Naive B cell (primary cell): Measurements from ENCODE around the gene DUOX1. TPM values are rescaled to one million over a fixed set of nuclear protein-coding genes. Genes with fewer than 3 reads are reported as not detected.
"Not testable (repeated sequence)": the region's sequence is repeated elsewhere in the genome, so short reads cannot be mapped to it uniquely, and the experiment has no call there.

Source experiments
- ATAC-seq, 2 donors: fragments of 150-1000 bp; cut with Tn5 transposase; 2 replicates each; pipeline ENCODE4 v1.10.0; 2021; ENCODE audit warnings: low read depth in 2 of 2, mild to moderate bottlenecking in 2 of 2, moderate library complexity in 2 of 2
- DNase-seq: peaks from one replicate; pipeline ENCODE4 v3.0.0; 2022
- H3K27ac Mint-ChIP-seq, 6 donors: one replicate each; pipeline ENCODE4 v1.8.0; 2020 to 2022; ENCODE audit warnings: mild to moderate bottlenecking in 6 of 6, mixed read lengths in 6 of 6, moderate library complexity in 5 of 6, inconsistent platforms in 2 of 6
- H3K27me3 Mint-ChIP-seq, 3 donors: one replicate each; pipeline ENCODE4 v1.8.0; 2021 to 2022; ENCODE audit warnings: mixed read lengths in 3 of 3, mild to moderate bottlenecking in 1 of 3
- H3K36me3 Mint-ChIP-seq, 2 donors: one replicate each; pipeline ENCODE4 v1.8.0; 2020 to 2022; ENCODE audit warnings: mixed read lengths in 2 of 2, inconsistent platforms in 1 of 2, mild to moderate bottlenecking in 1 of 2
- H3K4me1 Mint-ChIP-seq, 3 donors: one replicate each; pipeline ENCODE4 v1.8.0; 2020 to 2022; ENCODE audit warnings: mixed read lengths in 3 of 3, inconsistent platforms in 1 of 3, mild to moderate bottlenecking in 1 of 3, moderate library complexity in 1 of 3
- H3K4me3 Mint-ChIP-seq, 8 donors: one replicate each; pipeline ENCODE4 v1.8.0; 2020 to 2022; ENCODE audit warnings: mild to moderate bottlenecking in 8 of 8, mixed read lengths in 8 of 8, moderate library complexity in 8 of 8, inconsistent platforms in 2 of 8
- H3K9me3 Mint-ChIP-seq, 7 donors: one replicate each; pipeline ENCODE4 v1.8.0; 2020 to 2022; ENCODE audit warnings: mixed read lengths in 7 of 7, mild to moderate bottlenecking in 5 of 7, inconsistent platforms in 2 of 7, moderate library complexity in 1 of 7
- polyA plus RNA-seq, 6 donors: library from polyadenylated mRNA; unstranded; fragments of 300-500 nt; fragmentation: Illumina TruSeq; gene quantifications; one replicate each; pipeline ENCODE4 v1.2.3, GENCODE V29; 2021; ENCODE audit warnings: low read depth in 6 of 6

Gene DUOX1
- polyA plus RNA-seq, 6 donors from 2014 or later, result 0.29 to 4.2 (median 1.3) TPM

DNA sequence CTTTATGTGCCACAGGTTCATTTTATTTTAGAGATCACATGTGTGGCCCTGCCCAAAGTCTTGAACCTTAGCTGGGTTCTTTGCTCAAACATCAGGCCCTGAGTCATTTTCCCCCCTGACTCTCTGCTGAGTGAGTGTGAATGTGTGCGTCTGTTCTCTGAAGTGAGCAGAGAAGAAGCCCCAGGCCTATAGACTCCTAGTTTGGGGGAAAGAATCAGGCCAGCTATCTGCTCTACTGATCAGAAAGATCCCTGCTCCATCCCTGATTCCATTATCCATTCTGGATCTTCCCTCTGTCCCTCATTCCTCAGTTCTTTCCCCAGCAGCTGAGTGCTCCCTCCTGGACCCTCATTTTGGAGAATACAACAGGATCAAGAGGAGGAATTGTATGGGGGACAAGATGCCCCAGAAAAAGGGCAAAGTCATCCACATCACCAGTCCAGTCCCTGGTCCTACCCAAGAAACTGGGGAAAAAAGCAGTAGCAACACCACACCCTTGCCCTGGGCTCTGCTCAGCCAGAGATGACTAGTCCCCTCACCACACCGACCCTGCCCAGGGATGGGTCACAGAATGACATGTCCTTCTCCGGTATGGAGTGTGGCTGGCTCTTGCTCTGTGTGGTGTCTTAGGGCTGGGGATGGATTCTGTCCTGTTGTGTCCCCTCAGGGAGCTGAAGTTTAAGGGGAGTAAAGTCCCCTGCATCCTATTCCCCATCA lies 3.2 kb downstream of the DUOX1 start:
- no peak for ATAC-seq
- DNase-seq, result no peak
- Mint-ChIP-seq H3K4me1 (peaks cover 17 to 31% (median 20%) of the 10 kb centered on the region in 3 donors), H3K4me3 (peak overlapping the region in 1 of 8 donors; percentile 35), H3K27me3 (peaks cover 53 to 83% (median 77%) of the 10 kb centered on the region in 3 donors), H3K36me3 (peaks cover 0 to 13% of the 10 kb centered on the region in 2 donors), H3K9me3 (peaks cover 0 to 2% (median 0%) of the 10 kb centered on the region in 7 donors), H3K27ac (peak overlapping the region in 1 of 6 donors; percentile 86)

DNA sequence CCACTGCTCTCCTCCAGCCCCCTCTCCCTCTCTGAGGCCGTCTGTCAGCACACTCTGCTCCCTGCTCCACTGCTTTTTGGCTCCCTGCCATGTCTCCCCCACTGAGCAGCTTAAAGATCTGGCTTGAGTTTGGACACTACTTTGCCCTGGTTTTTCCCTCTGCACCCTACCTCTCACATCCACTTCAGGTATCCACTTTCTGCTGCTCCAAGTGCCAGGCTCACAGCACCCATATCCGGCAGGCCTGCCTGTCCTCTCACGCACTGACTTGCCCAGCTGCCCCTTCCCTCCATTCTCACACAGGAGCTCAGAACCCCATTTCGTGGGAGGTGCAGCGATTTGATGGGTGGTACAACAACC lies 3.7 kb downstream of the DUOX1 start:
- peaks cover 0 to 2% (median 0%) of the 10 kb centered on the region in 7 donors for H3K9me3 Mint-ChIP-seq
- peaks cover 52 to 83% (median 77%) of the 10 kb centered on the region in 3 donors for H3K27me3 Mint-ChIP-seq
- ATAC-seq, result no peak
- peaks cover 17 to 29% (median 20%) of the 10 kb centered on the region in 3 donors for H3K4me1 Mint-ChIP-seq
- H3K27ac Mint-ChIP-seq, result no peak overlapping the region
- H3K36me3 Mint-ChIP-seq, result peaks cover 0 to 13% of the 10 kb centered on the region in 2 donors
- DNase-seq, result no peak
- H3K4me3 Mint-ChIP-seq, result peak overlapping the region in 1 of 8 donors; percentile 47

DNA sequence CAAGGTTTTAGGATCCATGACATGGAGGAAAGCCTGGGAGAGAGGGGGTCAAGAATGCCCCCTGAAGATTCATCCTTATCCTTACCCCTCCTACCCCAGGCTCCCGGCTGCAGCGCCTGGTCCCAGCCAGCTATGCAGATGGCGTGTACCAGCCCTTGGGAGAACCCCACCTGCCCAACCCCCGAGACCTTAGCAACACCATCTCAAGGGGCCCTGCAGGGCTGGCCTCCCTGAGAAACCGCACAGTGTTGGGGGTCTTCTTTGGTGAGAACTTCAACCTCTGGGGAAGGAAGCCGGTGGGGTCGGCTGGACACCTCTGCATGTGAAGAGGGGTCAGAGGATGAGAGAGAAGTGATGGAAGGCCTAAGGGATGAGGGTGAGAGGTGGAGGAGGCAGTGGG lies 4.3 kb downstream of the DUOX1 start:
- Mint-ChIP-seq H3K36me3 (peaks cover 0 to 13% of the 10 kb centered on the region in 2 donors), H3K27ac (peak overlapping the region in 1 of 6 donors; percentile 73), H3K27me3 (peaks cover 51 to 82% (median 73%) of the 10 kb centered on the region in 3 donors), H3K4me3 (peak overlapping the region in 3 of 8 donors; percentile 64 to 80 (median 77)), H3K9me3 (peaks cover 0 to 2% (median 0%) of the 10 kb centered on the region in 7 donors), H3K4me1 (peaks cover 17 to 25% (median 20%) of the 10 kb centered on the region in 3 donors)
- ATAC-seq (no peak), DNase-seq (no peak)

DNA sequence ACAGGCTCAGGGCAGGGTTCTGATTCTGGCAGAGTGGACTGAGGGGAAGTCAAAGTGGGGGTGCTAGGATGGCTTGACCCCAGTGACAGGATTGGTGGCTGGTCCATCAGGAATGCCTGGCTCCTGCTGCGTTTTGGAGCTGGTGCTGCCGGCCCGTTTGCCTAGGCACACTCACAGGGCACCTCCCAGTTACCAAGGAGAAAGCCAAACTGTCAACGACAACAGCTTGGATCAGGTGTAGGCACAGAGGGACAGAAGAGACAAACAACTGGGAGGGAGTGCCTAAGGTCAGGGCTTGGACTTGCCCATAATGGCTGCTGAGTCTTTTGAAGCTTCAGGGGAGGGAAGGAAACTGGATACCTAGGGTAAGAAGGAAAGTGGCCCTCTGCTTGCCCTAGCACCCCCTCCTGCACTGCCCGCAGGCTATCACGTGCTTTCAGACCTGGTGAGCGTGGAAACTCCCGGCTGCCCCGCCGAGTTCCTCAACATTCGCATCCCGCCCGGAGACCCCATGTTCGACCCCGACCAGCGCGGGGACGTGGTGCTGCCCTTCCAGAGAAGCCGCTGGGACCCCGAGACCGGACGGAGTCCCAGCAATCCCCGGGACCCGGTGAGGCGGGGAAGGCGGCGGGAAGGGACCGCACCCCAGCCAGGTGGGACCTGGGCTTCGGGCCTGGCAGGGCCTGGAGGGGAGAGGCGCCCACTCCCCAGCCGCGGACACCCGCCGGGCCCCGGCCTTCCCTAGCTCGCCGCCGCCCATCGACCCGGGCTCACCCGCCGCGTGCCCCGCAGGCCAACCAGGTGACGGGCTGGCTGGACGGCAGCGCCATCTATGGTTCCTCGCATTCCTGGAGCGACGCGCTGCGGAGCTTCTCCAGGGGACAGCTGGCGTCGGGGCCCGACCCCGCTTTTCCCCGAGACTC lies 5.1 kb downstream of the DUOX1 start:
- Mint-ChIP-seq H3K4me1 (peaks cover 17 to 23% (median 20%) of the 10 kb centered on the region in 3 donors), H3K36me3 (peaks cover 0 to 13% of the 10 kb centered on the region in 2 donors), H3K27ac (peak overlapping the region in 1 of 6 donors; percentile 72), H3K27me3 (peaks cover 51 to 79% (median 71%) of the 10 kb centered on the region in 3 donors), H3K4me3 (peak overlapping the region; percentile 46 to 90 (median 76)), H3K9me3 (peaks cover 0 to 2% (median 0%) of the 10 kb centered on the region in 7 donors)
- DNase-seq, result no peak
- ATAC-seq, result peak; percentile 66 to 69

DNA sequence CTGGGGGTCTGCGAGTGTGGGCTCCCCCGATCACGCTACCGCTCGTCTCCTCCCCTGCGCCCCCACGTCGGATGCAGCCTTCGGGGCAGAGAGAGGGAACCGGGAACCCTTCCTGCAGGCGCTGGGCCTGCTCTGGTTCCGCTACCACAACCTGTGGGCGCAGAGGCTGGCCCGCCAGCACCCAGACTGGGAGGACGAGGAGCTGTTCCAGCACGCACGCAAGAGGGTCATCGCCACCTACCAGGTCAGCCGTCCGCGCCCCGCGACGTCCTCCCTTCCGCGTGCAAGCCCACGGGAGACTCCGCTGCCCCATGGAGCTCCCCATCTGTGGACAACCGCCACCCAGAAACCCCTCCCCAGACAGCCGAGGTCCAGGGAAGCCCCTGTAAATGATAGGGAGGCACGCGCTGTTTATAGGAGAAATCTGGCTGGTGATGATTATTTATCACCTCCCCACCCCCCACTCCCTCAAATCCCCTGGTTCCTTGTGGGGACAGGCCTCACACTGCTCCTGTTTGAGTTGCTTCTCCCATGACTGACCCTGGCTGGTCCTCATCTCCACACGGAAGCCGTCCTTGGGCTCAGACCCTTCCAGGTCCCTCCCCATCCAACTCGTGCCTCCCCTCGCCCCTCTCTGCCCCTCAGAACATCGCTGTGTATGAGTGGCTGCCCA lies 6.0 kb downstream of the DUOX1 start:
- DNase-seq, H3K9me3 Mint-ChIP-seq: not testable (repeated sequence)
- ATAC-seq, result peak in 1 of 2 donors; percentile 29
- H3K36me3 Mint-ChIP-seq, result peaks cover 0 to 13% of the 10 kb centered on the region in 2 donors
- H3K4me3 Mint-ChIP-seq, result peak overlapping the region in 7 of 8 donors; percentile 25 to 90 (median 68)
- H3K27ac Mint-ChIP-seq, result peak overlapping the region in 2 of 6 donors; percentile 50 to 54
- H3K27me3 Mint-ChIP-seq, result peaks cover 45 to 70% (median 63%) of the 10 kb centered on the region in 3 donors
- peaks cover 16 to 17% (median 17%) of the 10 kb centered on the region in 3 donors for H3K4me1 Mint-ChIP-seq

DNA sequence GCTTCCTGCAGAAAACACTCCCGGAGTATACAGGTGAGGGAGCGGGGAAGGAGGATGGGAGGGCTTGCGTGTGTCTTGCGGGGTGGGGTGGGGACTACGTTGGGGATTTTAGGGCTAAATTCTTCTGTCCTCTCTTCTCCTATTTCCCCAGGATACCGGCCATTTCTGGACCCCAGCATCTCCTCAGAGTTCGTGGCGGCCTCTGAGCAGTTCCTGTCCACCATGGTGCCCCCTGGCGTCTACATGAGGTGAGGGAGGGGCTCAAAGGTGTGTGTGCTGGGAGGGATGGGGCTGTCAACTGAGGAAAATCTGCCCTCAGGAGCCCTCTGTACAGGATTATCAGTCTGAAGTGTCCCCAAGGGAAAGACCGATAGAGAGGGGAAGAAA lies 6.6 kb downstream of the DUOX1 start:
- Mint-ChIP-seq H3K4me3 (peak overlapping the region; percentile 25 to 90 (median 67)), H3K36me3 (peaks cover 0 to 13% of the 10 kb centered on the region in 2 donors), H3K4me1 (peaks cover 16 to 17% (median 17%) of the 10 kb centered on the region in 3 donors), H3K27me3 (peaks cover 41 to 64% (median 61%) of the 10 kb centered on the region in 3 donors), H3K9me3 (peaks cover 0 to 2% (median 0%) of the 10 kb centered on the region in 7 donors), H3K27ac (peak overlapping the region in 1 of 6 donors; percentile 50)
- DNase-seq, result no peak
- peak in 1 of 2 donors; percentile 38 for ATAC-seq

DNA sequence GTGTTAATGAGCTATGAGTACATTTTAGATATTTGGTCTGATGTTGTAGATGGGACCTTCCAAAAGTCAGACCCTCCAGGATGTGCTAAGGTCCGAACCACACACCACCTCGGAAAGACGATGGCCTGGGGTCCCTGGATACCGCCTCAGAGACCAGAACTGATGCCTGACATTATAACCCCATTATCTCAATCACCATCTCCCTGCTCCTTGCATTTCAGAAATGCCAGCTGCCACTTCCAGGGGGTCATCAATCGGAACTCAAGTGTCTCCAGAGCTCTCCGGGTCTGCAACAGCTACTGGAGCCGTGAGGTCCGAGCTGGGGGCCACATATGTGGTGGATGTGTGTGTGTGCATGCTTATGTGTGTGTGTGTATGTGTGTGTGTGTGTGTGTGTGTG lies 7.9 kb downstream of the DUOX1 start:
- H3K4me3 Mint-ChIP-seq, result peak overlapping the region in 1 of 8 donors; percentile 16
- no peak overlapping the region for H3K27ac Mint-ChIP-seq
- peaks cover 16 to 17% (median 17%) of the 10 kb centered on the region in 3 donors for H3K4me1 Mint-ChIP-seq
- H3K36me3 Mint-ChIP-seq, result peaks cover 0 to 13% of the 10 kb centered on the region in 2 donors
- ATAC-seq (no peak), DNase-seq (no peak)
- H3K27me3 Mint-ChIP-seq, result peaks cover 30 to 61% (median 52%) of the 10 kb centered on the region in 3 donors
- peaks cover 0 to 2% (median 0%) of the 10 kb centered on the region in 7 donors for H3K9me3 Mint-ChIP-seq

DNA sequence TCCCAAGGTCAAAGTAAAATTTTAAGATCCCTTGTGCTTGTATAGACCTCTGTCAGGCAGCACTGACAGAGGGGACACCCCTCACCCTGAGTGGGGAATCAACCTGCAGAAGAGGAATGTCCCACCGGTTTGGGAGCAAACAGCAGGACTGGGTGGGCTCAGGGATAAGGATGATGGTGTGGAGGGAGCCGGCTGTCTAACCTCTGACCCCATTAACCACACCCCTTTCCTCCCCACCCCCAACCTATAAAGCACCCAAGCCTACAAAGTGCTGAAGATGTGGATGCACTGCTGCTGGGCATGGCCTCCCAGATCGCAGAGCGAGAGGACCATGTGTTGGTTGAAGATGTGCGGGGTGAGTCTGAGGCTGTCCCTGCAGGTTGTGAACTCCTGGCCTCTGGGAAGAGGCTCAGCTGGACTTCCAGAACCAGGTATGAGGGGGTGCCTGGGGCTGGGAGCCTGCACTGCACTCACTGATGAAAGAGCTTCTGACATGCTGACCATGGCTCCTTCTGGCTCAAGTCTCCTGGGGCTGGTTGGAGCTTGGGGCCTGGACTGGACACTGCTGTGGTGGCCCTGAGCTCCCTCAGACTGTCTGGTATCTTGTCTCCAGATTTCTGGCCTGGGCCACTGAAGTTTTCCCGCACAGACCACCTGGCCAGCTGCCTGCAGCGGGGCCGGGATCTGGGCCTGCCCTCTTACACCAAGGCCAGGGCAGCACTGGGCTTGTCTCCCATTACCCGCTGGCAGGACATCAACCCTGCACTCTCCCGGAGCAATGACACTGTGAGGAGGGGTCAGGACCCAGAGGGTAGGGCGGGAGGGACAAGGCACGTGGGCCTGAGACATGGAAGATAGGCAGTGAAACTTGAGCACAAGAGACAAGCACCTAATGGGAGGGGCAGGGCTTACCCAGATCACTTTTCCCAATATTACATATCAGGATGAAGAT lies 9.3 kb downstream of the DUOX1 start:
- H3K4me1 Mint-ChIP-seq, result peaks cover 15 to 16% (median 15%) of the 10 kb centered on the region in 3 donors
- H3K9me3 Mint-ChIP-seq, result peaks cover 0 to 2% (median 0%) of the 10 kb centered on the region in 7 donors
- H3K4me3 Mint-ChIP-seq, result no peak overlapping the region
- no peak overlapping the region for H3K27ac Mint-ChIP-seq
- H3K36me3 Mint-ChIP-seq, result peaks cover 0 to 9% of the 10 kb centered on the region in 2 donors
- no peak for DNase-seq
- peaks cover 19 to 51% (median 39%) of the 10 kb centered on the region in 3 donors for H3K27me3 Mint-ChIP-seq
- ATAC-seq, result no peak

DNA sequence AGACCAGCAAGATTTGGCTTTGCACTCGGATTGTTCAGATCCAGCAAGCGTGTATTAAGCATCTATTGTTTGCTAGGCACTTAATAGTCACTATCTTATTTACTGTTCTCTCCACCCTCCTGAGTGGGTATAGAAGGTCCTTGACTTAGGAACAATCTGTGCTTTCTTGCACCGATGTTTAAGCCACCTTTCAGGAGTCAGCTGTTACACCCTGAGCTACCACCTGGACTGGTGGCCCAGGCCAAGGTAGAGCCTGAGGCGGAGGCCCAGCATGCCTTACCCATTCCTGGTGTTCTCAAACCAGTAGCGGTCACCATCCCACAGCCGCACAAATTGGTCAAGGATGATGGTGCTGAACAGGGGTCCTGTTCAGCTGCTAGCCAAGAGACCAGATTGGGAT lies 10.0 kb downstream of the DUOX1 start:
- Mint-ChIP-seq H3K4me3 (no peak overlapping the region), H3K27ac (no peak overlapping the region)

DNA sequence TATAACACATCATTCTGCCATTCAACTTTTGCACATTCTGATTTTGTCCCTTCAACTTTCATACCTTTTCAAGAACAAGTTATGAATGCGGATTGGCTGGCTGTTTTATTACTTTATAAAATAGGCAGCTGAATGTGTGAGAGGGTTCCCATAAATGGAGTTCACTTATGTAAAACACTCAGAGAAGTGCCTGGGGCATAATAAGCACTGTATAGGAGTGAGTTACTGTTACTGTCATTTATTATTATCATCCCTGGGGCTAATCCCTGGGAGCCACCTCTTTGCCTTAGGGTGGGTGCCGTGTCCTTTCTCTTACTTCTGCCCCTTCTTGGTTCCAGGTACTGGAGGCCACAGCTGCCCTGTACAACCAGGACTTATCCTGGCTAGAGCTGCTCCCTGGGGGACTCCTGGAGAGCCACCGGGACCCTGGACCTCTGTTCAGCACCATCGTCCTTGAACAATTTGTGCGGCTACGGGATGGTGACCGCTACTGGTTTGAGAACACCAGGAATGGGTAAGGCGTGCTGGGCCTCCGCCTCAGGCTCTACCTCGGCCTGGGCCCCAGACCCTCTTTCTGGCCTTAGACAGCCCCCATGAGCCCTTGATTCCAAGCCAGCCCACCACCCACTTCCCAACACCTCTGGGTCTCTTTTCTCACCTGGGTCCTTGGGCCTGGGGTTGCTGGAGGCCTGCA lies 10.9 kb downstream of the DUOX1 start:
- ATAC-seq (no peak), DNase-seq (no peak)
- H3K9me3 Mint-ChIP-seq, result peaks cover 0 to 2% (median 0%) of the 10 kb centered on the region in 7 donors
- no peak overlapping the region for H3K27ac Mint-ChIP-seq
- H3K4me1 Mint-ChIP-seq, result peaks cover 7 to 8% (median 8%) of the 10 kb centered on the region in 3 donors
- H3K4me3 Mint-ChIP-seq, result no peak overlapping the region
- H3K36me3 Mint-ChIP-seq, result no peaks in the 10 kb centered on the region
- H3K27me3 Mint-ChIP-seq, result peaks cover 13 to 41% (median 28%) of the 10 kb centered on the region in 3 donors

More for the DNA sequence above, 10.0 kb downstream of the DUOX1 start:
- ATAC-seq, result no peak
- H3K27me3 Mint-ChIP-seq, result peaks cover 15 to 45% (median 32%) of the 10 kb centered on the region in 3 donors
- peaks cover 0 to 2% of the 10 kb centered on the region in 2 donors for H3K36me3 Mint-ChIP-seq
- H3K9me3 Mint-ChIP-seq, result peaks cover 0 to 2% (median 0%) of the 10 kb centered on the region in 7 donors
- no peak for DNase-seq
- H3K4me1 Mint-ChIP-seq, result peaks cover 8 to 10% (median 9%) of the 10 kb centered on the region in 3 donors

DNA sequence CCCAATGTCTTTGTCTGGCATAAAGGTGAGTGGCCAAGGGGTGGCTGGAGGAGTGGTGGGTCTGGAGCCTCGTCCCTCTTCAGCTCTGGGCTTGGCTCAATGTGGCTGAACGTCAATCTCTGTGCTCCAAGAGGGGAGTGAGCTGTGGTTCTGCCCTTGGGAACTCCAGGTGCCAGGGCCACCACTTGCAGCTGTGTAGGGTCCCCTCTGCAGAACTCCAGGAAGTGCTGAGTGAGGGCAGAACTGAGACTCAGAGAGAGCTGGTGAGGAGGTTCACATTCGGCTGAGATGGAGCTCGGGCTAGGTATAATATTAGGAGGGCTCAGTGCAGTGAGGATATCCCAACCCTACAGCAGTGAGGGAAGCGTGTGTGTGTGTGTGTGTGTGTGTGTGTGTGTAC lies 11.6 kb downstream of the DUOX1 start:
- Mint-ChIP-seq H3K27ac (no peak overlapping the region), H3K4me3 (no peak overlapping the region), H3K36me3 (no peaks in the 10 kb centered on the region), H3K27me3 (peaks cover 8 to 36% (median 24%) of the 10 kb centered on the region in 3 donors), H3K9me3 (peaks cover 0 to 2% (median 0%) of the 10 kb centered on the region in 7 donors), H3K4me1 (peaks cover 3 to 4% (median 4%) of the 10 kb centered on the region in 3 donors)
- DNase-seq (no peak), ATAC-seq (no peak)
